ENCODE data around the gene DOCK7.

- TF ChIP-seq CTCF (IDR thresholded peaks at IDR 0.05) (no peak), POLR2A (IDR thresholded peaks at IDR 0.05) (no peak)
These were observed 194.5 kb downstream of the DOCK7 start for GRCh38 chr1:62493656-62494055.
